Gastroesophageal sphincter (tissue), 4 donors: ENCODE results near the gene ZNF836. TPM values are rescaled to one million over a fixed set of nuclear protein-coding genes. Genes with fewer than 3 reads are reported as not detected.

ENCODE experiments used
- ATAC-seq: fragments of 150-250 bp; one replicate; pipeline ENCODE4 v1.9.1; 2016; ENCODE audit warnings: mild to moderate bottlenecking, moderate library complexity
- H3K27ac ChIP-seq, 4 donors: fragments of 200-600 bp; sonication (generic) in 3 of 4; 1 replicate in 3 of 4; 2 replicates in 1 of 4; pipeline ENCODE4 v1.5.1; 2016 to 2019
- H3K27me3 ChIP-seq: fragments of 200-600 bp; sonication (generic); one replicate; pipeline ENCODE4 v1.5.1; 2019
- H3K36me3 ChIP-seq, 2 donors: fragments of 200-600 bp; sonication (generic); one replicate each; pipeline ENCODE4 v1.5.1; 2019; ENCODE audit warnings: control low read depth in 1 of 2
- H3K4me1 ChIP-seq, 3 donors: fragments of 200-600 bp; sonication (generic); 1 replicate in 2 of 3; 2 replicates in 1 of 3; pipeline ENCODE4 v1.5.1; 2016 to 2019; ENCODE audit warnings: control low read depth in 2 of 3
- H3K4me3 ChIP-seq, 2 donors: fragments of 200-600 bp; sonication (generic); one replicate each; pipeline ENCODE4 v1.5.1; 2019; ENCODE audit warnings: mild to moderate bottlenecking in 1 of 2, moderate library complexity in 1 of 2
- H3K9me3 ChIP-seq, 3 donors: fragments of 200-600 bp; sonication (generic); one replicate each; pipeline ENCODE4 v1.5.1; 2017 to 2019; ENCODE audit warnings: control low read depth in 2 of 3
- CTCF ChIP-seq, 4 experiments: fragments of 200-600 bp in 2 of 4; fragments of 450-650 bp in 2 of 4; sonication (generic) in 1 of 4; IDR thresholded peaks; one replicate each; pipeline ENCODE4 v1.5.1; 2017 to 2019; ENCODE audit warnings: antibody characterized with exemption in 4 of 4, mild to moderate bottlenecking in 2 of 4, moderate library complexity in 2 of 4
- EP300 ChIP-seq: sonication (generic); formaldehyde crosslinking; IDR thresholded peaks from one replicate; pipeline ENCODE4 v1.6.1; 2017; ENCODE audit warnings: antibody characterized with exemption, mild to moderate bottlenecking
- POLR2A ChIP-seq, 2 donors: fragments of 450-650 bp; IDR thresholded peaks; one replicate each; pipeline ENCODE4 v1.6.1; 2017; ENCODE audit warnings: antibody characterized with exemption in 2 of 2, mild to moderate bottlenecking in 2 of 2, moderate library complexity in 1 of 2
- POLR2AphosphoS5 ChIP-seq: sonication (generic); formaldehyde crosslinking; IDR thresholded peaks from one replicate; pipeline ENCODE4 v1.6.1; 2017; ENCODE audit warnings: antibody characterized with exemption
- WGBS, 2 donors: methylation state at CpG; one replicate each; pipeline ENCODE4 v1.1.5; 2018; ENCODE audit warnings: low coverage in 1 of 2; 5-methylcytosine and 5-hydroxymethylcytosine counted together
- total RNA-seq, 4 donors: library from RNA; depleted of rRNA; stranded (reverse); fragments of >200 nt; gene quantifications; one replicate each; pipeline ENCODE4 v1.1.0, GENCODE V29; 2016

The ZNF836 gene
- total RNA-seq, 4 donors from 2014 or later = 5.7 to 27.9 (median 12.6) TPM

GRCh38 chr19:52155596-52156359 lies 15.6 kb downstream of the ZNF836 start:
- no peak overlapping the region for H3K4me3 ChIP-seq
- WGBS, 2 donors = 95 to 96% methylated on average over 14 to 15 of the region's 15 CpGs
- H3K4me1 ChIP-seq = no peaks in the 10 kb centered on the region
- H3K9me3 ChIP-seq = peaks cover 0 to 29% (median 0%) of the 10 kb centered on the region in 3 donors
- ATAC-seq = no peak
- TF ChIP-seq EP300 (no peak), POLR2AphosphoS5 (no peak), CTCF (IDR thresholded peaks at IDR 0.05) (no peak), POLR2A (IDR thresholded peaks at IDR 0.05) (no peak)
- H3K36me3 ChIP-seq = peaks cover 4 to 75% of the 10 kb centered on the region in 2 donors
- H3K27ac ChIP-seq = no peak overlapping the region
- no peaks in the 10 kb centered on the region for H3K27me3 ChIP-seq

- no peaks in the 10 kb centered on the region for H3K27me3 ChIP-seq
- H3K9me3 ChIP-seq = no peaks in the 10 kb centered on the region
- no peak overlapping the region for H3K4me3 ChIP-seq
- no peak for ATAC-seq
- no peak overlapping the region for H3K27ac ChIP-seq
- TF ChIP-seq POLR2A (IDR thresholded peaks at IDR 0.05) = no peak
- no peak for TF ChIP-seq CTCF (IDR thresholded peaks at IDR 0.05)
- TF ChIP-seq POLR2AphosphoS5 = no peak
- no peak for TF ChIP-seq EP300
- peaks cover 0 to 6% of the 10 kb centered on the region in 2 donors for H3K36me3 ChIP-seq
- H3K4me1 ChIP-seq = no peaks in the 10 kb centered on the region
These were observed 23.2 kb downstream of the ZNF836 start for GRCh38 chr19:52148256-52148655.

GRCh38 chr19:52142001-52142595 lies 29.3 kb downstream of the ZNF836 start:
- TF ChIP-seq EP300 (no peak), POLR2AphosphoS5 (no peak), POLR2A (IDR thresholded peaks at IDR 0.05) (no peak), CTCF (IDR thresholded peaks at IDR 0.05) (no peak)
- Histone ChIP-seq H3K4me3 (no peak overlapping the region), H3K4me1 (peaks cover 0 to 24% (median 10%) of the 10 kb centered on the region in 3 donors), H3K9me3 (no peaks in the 10 kb centered on the region), H3K36me3 (no peaks in the 10 kb centered on the region), H3K27me3 (no peaks in the 10 kb centered on the region), H3K27ac (no peak overlapping the region)
- no peak for ATAC-seq
- 73 to 83% methylated on average over 3 of the region's 3 CpGs for WGBS, 2 donors

GRCh38 chr19:52141203-52141602 lies 30.2 kb downstream of the ZNF836 start:
- Histone ChIP-seq H3K9me3 (no peaks in the 10 kb centered on the region), H3K36me3 (no peaks in the 10 kb centered on the region), H3K27me3 (no peaks in the 10 kb centered on the region), H3K4me1 (peaks cover 0 to 24% (median 10%) of the 10 kb centered on the region in 3 donors), H3K27ac (no peak overlapping the region), H3K4me3 (no peak overlapping the region)
- TF ChIP-seq POLR2A (IDR thresholded peaks at IDR 0.05) (no peak), POLR2AphosphoS5 (no peak), EP300 (no peak), CTCF (IDR thresholded peaks at IDR 0.05) (no peak)
- 88 to 95% methylated on average over 2 of the region's 2 CpGs for WGBS, 2 donors
- no peak for ATAC-seq
